B cell (primary cell): Measurements from ENCODE around the gene IL5RA. TPM values are rescaled to one million over a fixed set of nuclear protein-coding genes. Genes with fewer than 3 reads are reported as not detected.

Experiments used
- ATAC-seq: fragments of 200-7000 bp; cut with Tn5 transposase; one replicate; pipeline ENCODE4 v1.10.0; 2021; ENCODE audit warnings: low read depth, mild to moderate bottlenecking, moderate number of reproducible peaks, moderate library complexity
- CTCF ChIA-PET: fragments of 350-600 bp; sonication (Branson Sonifier 250); formaldehyde crosslinking; loops from one replicate; lab custom pipeline; 2021; ENCODE audit warnings: antibody characterized with exemption, inconsistent platforms; lab: Charles Lee
- POLR2A ChIA-PET: fragments of 350-600 bp; sonication (Branson Sonifier 250); formaldehyde crosslinking; loops from one replicate; lab custom pipeline; 2021; ENCODE audit warnings: antibody characterized with exemption; lab: Charles Lee
- DNase-seq: peaks from one replicate; pipeline ENCODE4 v3.0.0; 2013
- H2AFZ ChIP-seq: 2 replicates; pipeline ENCODE4 v1.6.1; 2012; ENCODE audit warnings: mild to moderate bottlenecking, low read depth, low read length; ENCODE audit not compliant: insufficient read depth, poor library complexity, severe bottlenecking
- H3K27ac ChIP-seq, 2 donors: 1 replicate in 1 of 2; 2 replicates in 1 of 2; pipeline ENCODE4 v1.5.1; 2012 to 2013; ENCODE audit warnings: low read length in 2 of 2, mild to moderate bottlenecking in 2 of 2, moderate library complexity in 1 of 2
- H3K27me3 ChIP-seq, 4 experiments: fragments of 200-600 bp in 1 of 4; sonication (generic) in 1 of 4; replicated peaks in 1 of 4; 1 replicate in 2 of 4; 2 replicates in 2 of 4; pipeline versions ENCODE4 v1.6.1 to v1.7.0; 2013 to 2016; ENCODE audit warnings: low read length in 3 of 4, mild to moderate bottlenecking in 2 of 4, mixed read lengths in 1 of 4, moderate library complexity in 1 of 4; ENCODE audit not compliant: insufficient read depth in 4 of 4, control insufficient read depth in 3 of 4; ENCODE audit errors: control extremely low read depth in 1 of 4
- H3K36me3 ChIP-seq, 2 experiments: replicated peaks in 1 of 2; 1 replicate in 1 of 2; 2 replicates in 1 of 2; pipeline versions ENCODE4 v1.6.1 to v1.7.1; 2013; ENCODE audit warnings: low read length in 1 of 2; ENCODE audit not compliant: insufficient read depth in 2 of 2, control insufficient read depth in 1 of 2; ENCODE audit errors: control extremely low read depth in 1 of 2, extremely low read depth in 1 of 2
- H3K4me1 ChIP-seq, 2 donors: fragments of 200-600 bp in 1 of 2; sonication (generic) in 1 of 2; 1 replicate in 1 of 2; 2 replicates in 1 of 2; pipeline versions ENCODE4 v1.5.1 to v1.6.1; 2013 to 2017; ENCODE audit warnings: low read length in 2 of 2; ENCODE audit not compliant: control insufficient read depth in 2 of 2, insufficient read depth in 2 of 2
- H3K4me2 ChIP-seq: replicated peaks from 2 replicates; pipeline ENCODE3; 2012; ENCODE audit warnings: mild to moderate bottlenecking, low read depth, low read length; ENCODE audit not compliant: poor library complexity, severe bottlenecking
- H3K4me3 ChIP-seq, 5 experiments: fragments of 200-600 bp in 1 of 5; sonication (generic) in 1 of 5; 1 replicate in 3 of 5; 2 replicates in 2 of 5; pipeline versions ENCODE4 v1.5.1 to v1.7.0; 2011 to 2016; ENCODE audit warnings: low read length in 4 of 5, mild to moderate bottlenecking in 4 of 5, low read depth in 2 of 5, control low read depth in 1 of 5, moderate library complexity in 1 of 5; ENCODE audit not compliant: insufficient read depth in 1 of 5; ENCODE audit errors: control extremely low read depth in 1 of 5, extremely low read depth in 1 of 5
- H3K79me2 ChIP-seq: fragments of 200-600 bp; sonication (generic); one replicate; pipeline ENCODE4 v1.6.0; 2016; ENCODE audit warnings: low read length; ENCODE audit not compliant: control insufficient read depth, insufficient read depth
- H3K9ac ChIP-seq: fragments of 200-600 bp; sonication (generic); 2 replicates; pipeline ENCODE4 v1.6.1; 2017; ENCODE audit warnings: mild to moderate bottlenecking, low read length, moderate library complexity
- H3K9me3 ChIP-seq, 3 donors: one replicate each; pipeline versions ENCODE4 v1.6.1 to v1.7.1; 2013; ENCODE audit warnings: low read length in 2 of 3; ENCODE audit not compliant: control insufficient read depth in 2 of 3, insufficient read depth in 1 of 3; ENCODE audit errors: control extremely low read depth in 1 of 3
- H4K20me1 ChIP-seq: 2 replicates; pipeline ENCODE4 v1.6.0; 2012; ENCODE audit warnings: mild to moderate bottlenecking, low read length; ENCODE audit not compliant: insufficient read depth, control insufficient read depth, poor library complexity, severe bottlenecking
- H3K27ac Mint-ChIP-seq: one replicate; pipeline ENCODE4 v1.8.0; 2021; ENCODE audit warnings: mixed read lengths
- H3K27me3 Mint-ChIP-seq: one replicate; pipeline ENCODE4 v1.8.0; 2021; ENCODE audit warnings: mixed read lengths
- H3K4me1 Mint-ChIP-seq: one replicate; pipeline ENCODE4 v1.8.0; 2021; ENCODE audit warnings: mixed read lengths
- H3K4me3 Mint-ChIP-seq: one replicate; pipeline ENCODE4 v1.8.0; 2021; ENCODE audit warnings: mixed read lengths
- H3K9me3 Mint-ChIP-seq: one replicate; pipeline ENCODE4 v1.8.0; 2022; ENCODE audit warnings: mixed read lengths; ENCODE audit not compliant: insufficient read depth
- CTCF ChIP-seq: fragments of 200-600 bp; IDR thresholded peaks from one replicate; pipeline ENCODE4 v1.8.0; 2022; ENCODE audit warnings: antibody characterized with exemption, mild to moderate bottlenecking
- EZH2 ChIP-seq: IDR thresholded peaks from 2 replicates; pipeline ENCODE4 v1.6.1; 2012; ENCODE audit warnings: borderline replicate concordance, low read depth, mild to moderate bottlenecking, moderate library complexity, low read length; ENCODE audit not compliant: insufficient read depth, poor library complexity, severe bottlenecking
- WGBS: methylation state at CpG from one replicate; pipeline ENCODE4 v1.1.5; 2013; ENCODE audit warnings: missing lambda C conversion rate; ENCODE audit not compliant: insufficient coverage; 5-methylcytosine and 5-hydroxymethylcytosine counted together
- intact Hi-C: fragments of 100-400 bp; cut with micrococcal nuclease; formaldehyde crosslinking; loops from one replicate; pipeline ENCODE4 v1.10.0; 2022
- polyA plus RNA-seq: library from polyadenylated mRNA; depleted of rRNA; stranded (reverse); fragments of >200 nt; gene quantifications from 2 replicates; pipeline ENCODE4 v1.2.3, GENCODE V29; 2012
- total RNA-seq, 2 donors: library from RNA; stranded (reverse); fragments of 120-200 nt in 1 of 2; gene quantifications; 1 replicate in 1 of 2; 2 replicates in 1 of 2; pipeline versions ENCODE4 v1.2.3 to v1.2.4, GENCODE V29; 2013 to 2022

IL5RA gene
- total and polyA plus RNA-seq, 2 donors (not counting 1 experiment from before 2014, with no cell fraction given), result 1.0 to 2.6 TPM

GRCh38 chr3:3089017-3089416, 21.2 kb downstream of the IL5RA start:
- H3K9ac ChIP-seq, result no peak overlapping the region
- H3K27me3 ChIP-seq, result no peaks in the 10 kb centered on the region
- ATAC-seq (peak; percentile 96), DNase-seq (peak; percentile 75)
- Mint-ChIP-seq H3K4me1 (peaks cover 23% of the 10 kb centered on the region), H3K9me3 (no peaks in the 10 kb centered on the region), H3K4me3 (peak overlapping the region; percentile 8), H3K27me3 (no peaks in the 10 kb centered on the region), H3K27ac (peak overlapping the region; percentile 43)
- peaks cover 14 to 15% of the 10 kb centered on the region in 2 donors for H3K4me1 ChIP-seq
- peak overlapping the region; percentile 32 for H3K4me2 ChIP-seq
- intact Hi-C loops, result no loop called here
- WGBS, result 12% methylated on average over 4 of the region's 4 CpGs
- H3K9me3 ChIP-seq, result no peaks in the 10 kb centered on the region
- H3K27ac ChIP-seq, result no peak overlapping the region
- no peaks in the 10 kb centered on the region for H3K79me2 ChIP-seq
- H3K36me3 ChIP-seq, result no peaks in the 10 kb centered on the region
- ChIA-PET CTCF (interaction anchor here (1.4 kb wide), 1 partner anchor 41 kb away, joined by 5 read pairs; no protein-coding TSS in a partner anchor), POLR2A (no interaction called here)
- no peak overlapping the region for H2AFZ ChIP-seq
- no peak overlapping the region for H3K4me3 ChIP-seq
- TF ChIP-seq CTCF, result no peak
- TF ChIP-seq EZH2, result no peak
- H4K20me1 ChIP-seq, result no peaks in the 10 kb centered on the region

GRCh38 chr3:3087716-3088465, 22.3 kb downstream of the IL5RA start:
- H3K4me2 ChIP-seq, result no peak overlapping the region
- no peak overlapping the region for H3K27ac Mint-ChIP-seq

More at GRCh38 chr3:3087716-3088465, 22.3 kb downstream of the IL5RA start:
- intact Hi-C loops, result no loop called here
- no peak for DNase-seq
- no peak overlapping the region for H3K9ac ChIP-seq
- ChIA-PET POLR2A (no interaction called here), CTCF (interaction anchor here (0.6 to 1.4 kb wide), 2 partner anchors 42 to 642 kb away, joined by 3 to 5 read pairs; no protein-coding TSS in a partner anchor)
- no peak overlapping the region for H2AFZ ChIP-seq
- 84% methylated on average over 5 of the region's 7 CpGs for WGBS
- Mint-ChIP-seq H3K9me3 (no peaks in the 10 kb centered on the region), H3K27me3 (no peaks in the 10 kb centered on the region), H3K4me1 (peaks cover 27% of the 10 kb centered on the region), H3K4me3 (no peak overlapping the region)
- no peaks in the 10 kb centered on the region for H3K36me3 ChIP-seq
- no peak overlapping the region for H3K27ac ChIP-seq
- ATAC-seq, result no peak
- H4K20me1 ChIP-seq, result no peaks in the 10 kb centered on the region
- no peaks in the 10 kb centered on the region for H3K9me3 ChIP-seq
- no peaks in the 10 kb centered on the region for H3K79me2 ChIP-seq
- H3K4me3 ChIP-seq, result no peak overlapping the region
- no peaks in the 10 kb centered on the region for H3K27me3 ChIP-seq
- no peak for TF ChIP-seq CTCF
- no peak for TF ChIP-seq EZH2
- peaks cover 18 to 19% of the 10 kb centered on the region in 2 donors for H3K4me1 ChIP-seq
